Ovary (tissue), 9 donors: ENCODE data around the gene DNAAF5. TPM values are rescaled to one million over a fixed set of nuclear protein-coding genes. Genes with fewer than 3 reads are reported as not detected.

Experiments
- DNase-seq, 5 donors: peaks; one replicate each; pipeline ENCODE4 v3.0.0-alpha.2; 2019 to 2020
- H3K27ac ChIP-seq, 2 donors: fragments of 200-600 bp; one replicate each; pipeline versions ENCODE4 v1.5.1 to v1.8.0; 2019 to 2022
- H3K27me3 ChIP-seq: fragments of 200-600 bp; one replicate; pipeline ENCODE4 v1.8.0; 2022
- H3K36me3 ChIP-seq: fragments of 200-600 bp; sonication (generic); one replicate; pipeline ENCODE4 v1.5.1; 2019
- H3K4me1 ChIP-seq: one replicate; pipeline ENCODE4 v1.8.1; 2013; ENCODE audit warnings: mild to moderate bottlenecking, moderate library complexity; ENCODE audit not compliant: insufficient read depth
- H3K4me3 ChIP-seq: fragments of 200-600 bp; sonication (generic); one replicate; pipeline ENCODE4 v1.5.1; 2017
- H3K9me3 ChIP-seq, 2 donors: fragments of 200-600 bp in 1 of 2; sonication (generic) in 1 of 2; one replicate each; pipeline versions ENCODE4 v1.5.1 to v1.8.1; 2013 to 2019; ENCODE audit warnings: mild to moderate bottlenecking in 1 of 2, moderate library complexity in 1 of 2
- CTCF ChIP-seq, 3 donors: fragments of 450-650 bp in 2 of 3; fragments of 200-600 bp in 1 of 3; IDR thresholded peaks; one replicate each; pipeline versions ENCODE4 v1.5.1 to v1.8.0; 2016 to 2022; ENCODE audit warnings: antibody characterized with exemption in 3 of 3, mild to moderate bottlenecking in 1 of 3
- EP300 ChIP-seq: sonication (generic); formaldehyde crosslinking; IDR thresholded peaks from one replicate; pipeline ENCODE4 v1.6.1; 2017; ENCODE audit warnings: antibody characterized with exemption
- POLR2A ChIP-seq: fragments of 450-650 bp; IDR thresholded peaks from one replicate; pipeline ENCODE4 v1.6.1; 2017; ENCODE audit warnings: antibody characterized with exemption, mild to moderate bottlenecking, moderate library complexity
- WGBS, 3 donors: extraction: QIAGEN DNeasy Blood & Tissue Kit in 1 of 3; methylation state at CpG; one replicate each; pipeline versions ENCODE4 v1.1.5 to v1.1.7; 2013 to 2017; 5-methylcytosine and 5-hydroxymethylcytosine counted together
- intact Hi-C, 4 donors: fragments of 100-400 bp; cut with DNase I; formaldehyde crosslinking; loops; one replicate each; pipeline versions ENCODE4 v1.11.0 to v1.15.1; 2022 to 2023
- polyA plus RNA-seq, 2 donors: library from polyadenylated mRNA; stranded (reverse); fragments of 200-250 nt in 1 of 2; fragments of 350-450 nt in 1 of 2; fragmentation: Illumina TruSeq in 1 of 2; extraction: RNeasy Lipid Tissue Mini Kit (QIAGEN cat#74804) in 1 of 2; gene quantifications; one replicate each; pipeline ENCODE4 v1.2.3, GENCODE V29; 2013 to 2014
- total RNA-seq, 7 donors: library from RNA; depleted of rRNA in 2 of 7; stranded (reverse); fragments of >200 nt in 2 of 7; fragmentation: NEBNext Ultra II Directional in 3 of 7; extraction: Animal tissue kit (Norgen Biotek cat#: 25700) in 3 of 7; gene quantifications; one replicate each; pipeline versions ENCODE4 v1.1.0 to v1.2.4, GENCODE V29; 2016 to 2023
- donor health status: DM: no; HTN: no; CAD: no; lungs with moderate emphysema.
- donor health status: DM: no; HTN: no; CAD: no.
- donor health status: Bipolar disorder and iron deficiency.
- donor health status: DM: yes; HTN: yes; CAD: no.
- donor health status: DM: no; HTN: no; CAD: no.
- donor health status: DM: yes; HTN: yes; CAD: no.

The DNAAF5 gene
- total and polyA plus RNA-seq, 9 donors: 12.9 to 41.0 (median 21.3) TPM

- intact Hi-C loops: no loop called here
Observed at GRCh38 chr7:732556-732955, 6.1 kb downstream of the DNAAF5 start.

GRCh38 chr7:734214-734613 is 7.7 kb downstream of the DNAAF5 start:
- H3K27ac ChIP-seq: no peak overlapping the region
- WGBS, 3 donors: 97 to 99% (median 97%) methylated on average over 4 of the region's 4 CpGs
- no peaks in the 10 kb centered on the region for H3K36me3 ChIP-seq
- TF ChIP-seq POLR2A (no peak), EP300 (no peak), CTCF (IDR thresholded peaks at IDR 0.05) (no peak)
- no peaks in the 10 kb centered on the region for H3K27me3 ChIP-seq
- intact Hi-C loops: no loop called here
- no peaks in the 10 kb centered on the region for H3K9me3 ChIP-seq
- H3K4me3 ChIP-seq: no peak overlapping the region
- no peaks in the 10 kb centered on the region for H3K4me1 ChIP-seq
- DNase-seq: no peak

More at GRCh38 chr7:732556-732955, 6.1 kb downstream of the DNAAF5 start:
- Histone ChIP-seq H3K27ac (no peak overlapping the region), H3K4me3 (no peak overlapping the region), H3K36me3 (no peaks in the 10 kb centered on the region), H3K4me1 (peaks cover 6% of the 10 kb centered on the region), H3K9me3 (no peaks in the 10 kb centered on the region), H3K27me3 (no peaks in the 10 kb centered on the region)
- DNase-seq: no peak
- TF ChIP-seq CTCF (IDR thresholded peaks at IDR 0.05) (no peak), EP300 (no peak), POLR2A (no peak)
- WGBS, 3 donors: 88 to 93% (median 90%) methylated on average over 3 of the region's 3 CpGs

GRCh38 chr7:734808-735207 is 8.3 kb downstream of the DNAAF5 start:
- 93 to 99% (median 94%) methylated on average over 11 of the region's 11 CpGs for WGBS, 3 donors
- H3K4me1 ChIP-seq: no peaks in the 10 kb centered on the region
- H3K27ac ChIP-seq: no peak overlapping the region
- H3K36me3 ChIP-seq: no peaks in the 10 kb centered on the region
- H3K4me3 ChIP-seq: no peak overlapping the region
- intact Hi-C loops: no loop called here
- DNase-seq: no peak
- H3K27me3 ChIP-seq: no peaks in the 10 kb centered on the region
- TF ChIP-seq POLR2A (no peak), EP300 (no peak), CTCF (IDR thresholded peaks at IDR 0.05) (no peak)
- no peaks in the 10 kb centered on the region for H3K9me3 ChIP-seq

GRCh38 chr7:738241-738640 is 11.7 kb downstream of the DNAAF5 start:
- intact Hi-C loops: no loop called here
- H3K27me3 ChIP-seq: no peaks in the 10 kb centered on the region
- DNase-seq: no peak
- no peak overlapping the region for H3K27ac ChIP-seq
- H3K9me3 ChIP-seq: no peaks in the 10 kb centered on the region
- WGBS, 3 donors: 82 to 86% (median 84%) methylated on average over 5 of the region's 5 CpGs
- H3K36me3 ChIP-seq: no peaks in the 10 kb centered on the region
- H3K4me1 ChIP-seq: no peaks in the 10 kb centered on the region
- TF ChIP-seq EP300 (no peak), CTCF (IDR thresholded peaks at IDR 0.05) (no peak), POLR2A (no peak)
- no peak overlapping the region for H3K4me3 ChIP-seq
